ENCODE results near the gene ACSL1.

Gene ACSL1

GRCh38 chr4:184765473-184766340 is 60.1 kb downstream of the ACSL1 start:
- DNase-seq (ENCODE audit: low read depth): no peak
- no peak for TF ChIP-seq CTCF (IDR thresholded peaks at IDR 0.05; ENCODE audit: low read length, missing control alignments)
- H3K4me3 ChIP-seq (replicated peaks; ENCODE audit: low read depth, low read length): no peak overlapping the region

- no peak for DNase-seq (ENCODE audit: low read depth)
- H3K4me3 ChIP-seq (replicated peaks; ENCODE audit: low read depth, low read length): no peak overlapping the region
- TF ChIP-seq CTCF (IDR thresholded peaks at IDR 0.05; ENCODE audit: low read length, missing control alignments): no peak
These were observed 61.2 kb downstream of the ACSL1 start for GRCh38 chr4:184764601-184765000.

- no peak for TF ChIP-seq CTCF (IDR thresholded peaks at IDR 0.05; ENCODE audit: low read length, missing control alignments)
- no peak overlapping the region for H3K4me3 ChIP-seq (replicated peaks; ENCODE audit: low read depth, low read length)
- DNase-seq (ENCODE audit: low read depth): no peak
These were observed 62.5 kb downstream of the ACSL1 start for GRCh38 chr4:184763150-184763780.

- no peak overlapping the region for H3K4me3 ChIP-seq (replicated peaks; ENCODE audit: low read depth, low read length)
- DNase-seq (ENCODE audit: low read depth): no peak
- TF ChIP-seq CTCF (IDR thresholded peaks at IDR 0.05; ENCODE audit: low read length, missing control alignments): no peak
These were observed 63.7 kb downstream of the ACSL1 start for GRCh38 chr4:184762100-184762499.

- no peak for TF ChIP-seq CTCF (IDR thresholded peaks at IDR 0.05; ENCODE audit: low read length, missing control alignments)
- H3K4me3 ChIP-seq (replicated peaks; ENCODE audit: low read depth, low read length): no peak overlapping the region
- DNase-seq (ENCODE audit: low read depth): no peak
These were observed 65.1 kb downstream of the ACSL1 start for GRCh38 chr4:184760681-184761080.

- TF ChIP-seq CTCF (IDR thresholded peaks at IDR 0.05; ENCODE audit: low read length, missing control alignments): no peak
- no peak for DNase-seq (ENCODE audit: low read depth)
- no peak overlapping the region for H3K4me3 ChIP-seq (replicated peaks; ENCODE audit: low read depth, low read length)
These were observed 68.0 kb downstream of the ACSL1 start for GRCh38 chr4:184757810-184758209.

Data from fibroblast of pulmonary artery (primary cell).